ENCODE measurements around the gene RCAN3.

- no peak for TF ChIP-seq POLR2AphosphoS5 (IDR thresholded peaks at IDR 0.05; ENCODE audit: low read depth, low read length)
- no peak for TF ChIP-seq TAF1 (IDR thresholded peaks at IDR 0.05; ENCODE audit: borderline replicate concordance, low read depth, low read length)
- no peak for TF ChIP-seq POLR2A (IDR thresholded peaks at IDR 0.05; ENCODE audit: low read depth, low read length)
Observed at GRCh38 chr1:24544239-24544638, 41.6 kb downstream of the RCAN3 start.

Measured in GM12892 (cell line).